GM10847 (cell line): ENCODE data around the gene AMMECR1.

ENCODE experiments used
- POLR2A ChIP-seq: IDR thresholded peaks from 2 replicates; pipeline ENCODE4 v1.6.1; 2011; ENCODE audit not compliant: insufficient read length; ENCODE audit errors: extremely low read depth

AMMECR1 gene

DNA sequence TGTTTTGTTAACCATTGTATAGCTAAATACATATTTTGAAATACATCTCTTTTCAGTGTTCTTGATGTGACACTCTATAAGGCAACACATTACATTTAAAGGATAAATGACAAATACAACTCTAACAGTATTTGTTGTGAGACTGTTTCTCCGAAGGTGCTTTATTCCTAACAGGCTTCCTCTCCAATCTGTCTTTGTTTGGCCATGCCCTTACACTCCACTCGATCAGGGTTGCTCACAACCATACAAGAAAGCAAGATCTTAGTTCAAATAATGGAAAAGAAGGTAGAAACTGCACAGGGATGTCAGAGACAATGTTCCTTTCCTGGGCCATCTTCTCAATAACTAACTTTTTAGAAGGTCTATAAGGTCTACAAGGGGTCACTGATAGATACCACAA lies 36.5 kb downstream of the AMMECR1 start:
- no peak for TF ChIP-seq POLR2A

DNA sequence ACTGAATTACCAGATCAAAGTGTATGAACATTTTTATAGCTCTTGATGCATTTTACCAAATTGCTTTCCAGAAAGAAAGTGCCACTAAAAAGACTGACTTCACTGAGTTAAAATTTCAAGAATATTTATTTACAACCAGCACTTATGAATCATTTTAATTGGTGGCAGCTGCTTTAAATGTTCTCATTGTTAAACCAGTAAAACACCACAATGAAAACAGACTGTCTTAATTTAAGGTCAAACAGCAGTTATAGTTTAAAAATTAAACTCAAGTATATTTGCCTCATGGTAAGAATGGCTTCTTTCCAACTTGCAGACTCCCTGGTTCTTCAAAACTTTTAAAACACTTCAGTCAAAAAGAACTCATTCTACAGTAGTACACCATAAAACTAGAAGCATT lies 36.9 kb downstream of the AMMECR1 start:
- TF ChIP-seq POLR2A = no peak

- TF ChIP-seq POLR2A = no peak
Observed at GRCh38 chrX:110277609-110278008, 40.3 kb downstream of the AMMECR1 start.

- TF ChIP-seq POLR2A = no peak
Observed at GRCh38 chrX:110276778-110277177, 41.1 kb downstream of the AMMECR1 start.

DNA sequence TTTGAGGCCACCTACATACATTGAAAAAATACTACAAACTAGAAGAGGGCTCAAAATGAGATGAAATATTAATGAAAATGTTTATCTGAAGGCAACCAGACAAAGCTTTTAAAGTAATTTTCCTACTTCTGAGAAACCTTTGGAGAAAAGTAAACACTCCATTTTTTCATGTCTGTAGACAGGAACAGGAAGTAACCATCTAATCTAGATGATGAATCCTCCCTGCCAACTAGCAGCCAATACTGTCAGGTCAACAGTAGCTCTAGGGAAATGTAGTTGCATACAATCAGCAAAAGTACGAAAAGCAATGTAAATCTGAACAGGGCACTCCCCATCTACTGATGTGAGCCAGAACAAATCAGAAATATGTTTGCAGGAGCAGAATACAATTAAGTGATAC lies 49.0 kb downstream of the AMMECR1 start:
- no peak for TF ChIP-seq POLR2A

DNA sequence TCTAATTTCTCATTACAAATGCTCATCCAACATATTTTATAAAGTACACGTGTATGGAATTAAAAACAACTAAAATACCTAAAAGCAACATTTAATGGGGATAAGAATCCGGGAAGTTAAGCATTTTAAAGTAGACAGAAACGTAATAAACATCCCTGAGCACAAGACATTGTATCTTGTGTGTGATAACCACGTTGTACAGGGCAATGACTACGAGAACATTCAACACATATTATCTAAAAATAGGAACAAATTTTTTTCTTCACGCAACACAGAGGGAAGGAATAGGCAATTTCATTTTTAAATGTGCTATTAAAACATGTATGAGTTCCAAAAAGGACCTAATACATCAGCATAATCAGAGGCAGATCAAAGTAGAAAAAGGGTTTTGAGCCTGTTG lies 49.5 kb downstream of the AMMECR1 start:
- TF ChIP-seq POLR2A = no peak

- TF ChIP-seq POLR2A = no peak
Observed at GRCh38 chrX:110267874-110268273, 50.0 kb downstream of the AMMECR1 start.

DNA sequence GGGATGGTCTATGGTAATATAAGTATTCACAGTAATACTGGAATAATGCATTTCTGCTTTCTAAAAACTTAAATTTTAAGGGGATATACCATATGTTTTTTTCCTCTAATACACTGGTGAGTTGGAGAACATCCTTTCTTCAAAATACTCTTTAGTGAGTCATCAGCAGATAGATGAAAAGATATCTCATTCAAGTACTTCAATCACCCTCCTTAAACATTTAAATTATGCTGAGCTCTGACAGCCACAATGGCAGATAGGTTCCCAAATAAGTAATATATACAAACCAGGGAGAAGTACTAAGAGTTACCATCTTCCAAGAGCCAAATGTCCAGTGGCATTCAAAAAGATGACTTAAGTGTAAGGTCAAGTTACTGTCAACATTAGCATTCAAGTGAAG lies 52.2 kb downstream of the AMMECR1 start:
- no peak for TF ChIP-seq POLR2A

DNA sequence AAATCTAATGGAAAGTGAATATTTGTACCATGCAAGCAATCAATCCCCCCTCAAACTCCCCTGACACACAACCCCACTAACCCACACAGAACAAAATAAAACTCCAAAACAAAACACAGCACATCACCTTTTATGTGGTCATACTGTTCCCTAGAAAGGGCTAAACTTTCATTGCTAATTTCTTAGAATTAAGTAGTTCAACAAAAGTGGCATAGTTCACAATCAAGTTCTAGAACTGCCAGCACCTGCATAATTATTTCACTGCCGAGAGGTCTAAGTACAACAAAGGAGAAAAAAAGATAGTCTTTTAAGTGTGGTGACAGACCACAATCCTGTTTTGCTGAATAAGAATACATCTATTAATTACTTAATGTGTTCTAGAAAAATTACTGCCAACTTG lies 58.8 kb downstream of the AMMECR1 start:
- no peak for TF ChIP-seq POLR2A

GRCh38 chrX:110258552-110258951 lies 59.3 kb downstream of the AMMECR1 start:
- TF ChIP-seq POLR2A = no peak

DNA sequence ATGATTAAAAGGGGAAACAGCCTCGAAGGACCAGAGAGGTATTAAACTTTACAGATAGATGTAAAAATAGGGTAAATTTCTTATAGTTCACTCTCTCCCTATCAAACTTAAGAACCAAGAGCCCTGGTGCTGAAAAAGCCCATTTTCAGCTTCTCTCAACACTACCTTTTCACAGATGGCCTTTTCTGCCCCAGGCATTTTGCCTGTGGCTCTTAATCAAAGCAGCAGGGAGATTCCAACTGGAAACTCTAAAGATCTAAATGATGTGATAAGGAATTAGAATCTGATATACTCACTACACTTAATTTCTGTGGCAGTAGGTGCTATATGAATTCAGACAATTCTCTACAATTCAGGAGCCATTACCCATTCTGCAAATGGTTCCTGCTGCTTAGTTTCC lies 60.0 kb downstream of the AMMECR1 start:
- no peak for TF ChIP-seq POLR2A

DNA sequence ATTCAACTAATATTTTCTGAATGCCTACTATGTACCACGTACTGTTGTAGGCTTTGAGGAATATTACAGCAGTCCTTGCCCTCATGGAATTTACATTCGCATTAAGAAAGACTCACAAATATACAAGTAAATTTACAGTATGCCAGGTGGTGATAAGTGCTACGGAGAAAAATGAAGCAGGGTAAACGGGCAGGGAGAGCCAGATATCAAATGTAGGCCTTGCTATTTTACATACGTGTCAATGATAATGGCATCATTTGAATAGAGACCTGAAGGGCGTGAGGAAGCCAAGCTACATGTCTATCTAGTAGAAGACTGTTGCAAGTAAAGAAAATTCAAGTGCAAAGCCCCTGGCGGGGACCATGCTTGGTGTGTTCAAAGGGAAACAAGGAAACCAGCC lies 65.2 kb downstream of the AMMECR1 start:
- TF ChIP-seq POLR2A = no peak

GRCh38 chrX:110251961-110252360 lies 65.9 kb downstream of the AMMECR1 start:
- TF ChIP-seq POLR2A = no peak

DNA sequence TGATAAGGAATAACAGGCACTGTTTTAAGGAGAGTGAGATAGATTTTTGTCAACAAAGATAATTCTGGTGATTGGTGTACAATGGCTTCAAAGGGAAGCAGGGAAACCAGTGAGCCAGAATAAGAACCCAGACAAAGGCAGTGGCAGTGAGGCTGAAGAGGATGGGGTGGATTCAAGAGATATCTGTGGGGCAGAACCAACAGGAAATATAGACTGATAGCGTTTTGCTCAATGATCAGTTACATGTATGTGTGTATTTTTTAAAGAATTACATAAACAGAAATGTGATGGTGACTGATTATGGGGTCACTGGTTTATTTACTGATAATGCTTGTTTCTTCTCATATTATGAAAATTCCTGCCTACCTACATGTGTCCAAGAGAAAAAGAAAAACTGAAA lies 66.4 kb downstream of the AMMECR1 start:
- no peak for TF ChIP-seq POLR2A

GRCh38 chrX:110250847-110251246 lies 67.0 kb downstream of the AMMECR1 start:
- TF ChIP-seq POLR2A = no peak

DNA sequence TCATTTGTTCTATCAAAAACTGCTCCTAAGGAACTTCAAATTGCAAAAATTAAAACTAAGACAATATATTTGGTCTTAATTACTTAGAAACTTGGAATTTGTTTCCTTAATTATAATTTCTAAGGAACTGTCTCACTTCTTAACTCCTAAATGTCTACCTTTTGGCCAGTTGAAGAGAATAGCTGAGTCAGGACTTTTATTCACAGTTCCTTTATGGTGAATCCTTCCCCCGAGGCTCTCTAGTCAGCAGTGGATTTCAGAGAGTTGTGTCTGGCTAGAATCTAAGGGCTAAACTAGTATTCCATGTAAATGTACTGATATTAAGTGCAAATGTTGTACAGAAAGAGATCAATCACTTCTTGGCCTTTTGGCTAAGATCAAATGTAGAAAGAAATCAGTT lies 69.3 kb downstream of the AMMECR1 start:
- TF ChIP-seq POLR2A = no peak

GRCh38 chrX:110245011-110245410 lies 72.9 kb downstream of the AMMECR1 start:
- no peak for TF ChIP-seq POLR2A

DNA sequence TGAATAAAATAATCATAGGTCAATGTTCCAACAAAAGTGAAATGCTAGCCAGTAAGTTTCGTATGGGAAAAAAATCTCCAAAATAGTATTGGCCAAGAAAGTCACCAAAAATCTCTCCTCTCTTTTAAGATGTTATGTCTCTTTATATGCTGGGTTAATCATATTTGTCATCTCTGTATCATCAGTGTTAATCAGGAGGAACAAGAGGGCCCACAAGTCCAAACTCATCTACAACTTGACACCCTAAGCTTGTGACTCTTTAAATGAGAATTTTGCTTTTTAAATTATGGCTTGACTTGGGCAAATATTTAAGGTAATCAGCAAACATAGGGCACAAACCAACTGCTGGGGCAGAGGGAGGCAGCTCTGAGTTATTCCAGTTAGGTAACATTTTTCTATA lies 75.5 kb downstream of the AMMECR1 start:
- no peak for TF ChIP-seq POLR2A
